Naive B cell (primary cell): ENCODE results near the gene FHOD1. TPM values are rescaled to one million over a fixed set of nuclear protein-coding genes. Genes with fewer than 3 reads are reported as not detected.

ENCODE experiments used
- ATAC-seq, 2 donors: fragments of 150-1000 bp; cut with Tn5 transposase; 2 replicates each; pipeline ENCODE4 v1.10.0; 2021; ENCODE audit warnings: low read depth in 2 of 2, mild to moderate bottlenecking in 2 of 2, moderate library complexity in 2 of 2
- DNase-seq: peaks from one replicate; pipeline ENCODE4 v3.0.0; 2022
- H3K27ac Mint-ChIP-seq, 6 donors: one replicate each; pipeline ENCODE4 v1.8.0; 2020 to 2022; ENCODE audit warnings: mild to moderate bottlenecking in 6 of 6, mixed read lengths in 6 of 6, moderate library complexity in 5 of 6, inconsistent platforms in 2 of 6
- H3K27me3 Mint-ChIP-seq, 3 donors: one replicate each; pipeline ENCODE4 v1.8.0; 2021 to 2022; ENCODE audit warnings: mixed read lengths in 3 of 3, mild to moderate bottlenecking in 1 of 3
- H3K36me3 Mint-ChIP-seq, 2 donors: one replicate each; pipeline ENCODE4 v1.8.0; 2020 to 2022; ENCODE audit warnings: mixed read lengths in 2 of 2, inconsistent platforms in 1 of 2, mild to moderate bottlenecking in 1 of 2
- H3K4me1 Mint-ChIP-seq, 3 donors: one replicate each; pipeline ENCODE4 v1.8.0; 2020 to 2022; ENCODE audit warnings: mixed read lengths in 3 of 3, inconsistent platforms in 1 of 3, mild to moderate bottlenecking in 1 of 3, moderate library complexity in 1 of 3
- H3K4me3 Mint-ChIP-seq, 8 donors: one replicate each; pipeline ENCODE4 v1.8.0; 2020 to 2022; ENCODE audit warnings: mild to moderate bottlenecking in 8 of 8, mixed read lengths in 8 of 8, moderate library complexity in 8 of 8, inconsistent platforms in 2 of 8
- H3K9me3 Mint-ChIP-seq, 7 donors: one replicate each; pipeline ENCODE4 v1.8.0; 2020 to 2022; ENCODE audit warnings: mixed read lengths in 7 of 7, mild to moderate bottlenecking in 5 of 7, inconsistent platforms in 2 of 7, moderate library complexity in 1 of 7
- polyA plus RNA-seq, 6 donors: library from polyadenylated mRNA; unstranded; fragments of 300-500 nt; fragmentation: Illumina TruSeq; gene quantifications; one replicate each; pipeline ENCODE4 v1.2.3, GENCODE V29; 2021; ENCODE audit warnings: low read depth in 6 of 6

Gene FHOD1
- polyA plus RNA-seq, 6 donors from 2014 or later: 1.4 to 4.8 (median 2.3) TPM

DNA sequence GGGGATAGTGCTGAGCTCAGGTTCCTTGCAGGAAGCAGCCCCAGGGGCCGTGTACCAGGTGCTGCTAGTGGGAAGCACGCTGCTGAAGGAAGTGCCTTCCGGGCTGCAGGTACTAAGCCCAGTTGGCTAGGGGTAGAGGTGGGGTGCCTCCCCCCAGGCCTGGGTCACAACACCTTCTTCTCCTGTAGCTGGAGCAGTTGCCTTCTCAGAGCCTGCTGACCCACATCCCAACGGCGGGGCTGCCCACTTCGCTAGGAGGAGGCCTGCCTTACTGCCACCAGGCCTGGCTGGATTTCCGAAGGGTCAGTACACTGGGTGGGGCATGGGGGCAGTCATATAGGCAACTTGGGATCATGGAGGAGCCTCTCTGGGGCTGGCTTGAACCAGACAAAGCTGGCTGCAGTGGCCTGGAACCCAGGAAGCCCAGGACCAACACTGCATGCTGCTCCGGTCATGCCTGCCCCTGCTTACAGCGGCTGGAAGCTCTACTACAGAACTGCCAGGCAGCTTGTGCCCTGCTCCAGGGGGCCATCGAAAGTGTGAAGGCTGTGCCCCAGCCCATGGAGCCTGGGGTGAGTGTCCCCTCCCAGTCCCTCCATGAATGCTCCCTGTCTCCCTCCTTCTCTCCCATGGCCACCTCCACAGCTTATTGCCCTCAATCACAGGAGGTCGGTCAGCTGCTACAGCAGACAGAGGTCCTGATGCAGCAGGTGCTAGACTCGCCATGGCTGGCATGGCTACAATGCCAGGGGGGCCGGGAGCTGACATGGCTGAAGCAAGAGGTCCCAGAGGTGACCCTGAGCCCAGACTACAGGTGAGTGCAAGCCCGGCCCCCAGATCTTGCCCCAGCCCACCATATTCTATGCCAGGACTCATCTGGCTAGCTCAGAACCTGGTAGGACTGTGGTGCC is 34.5 kb upstream of the FHOD1 start:
- ATAC-seq (no peak), DNase-seq (no peak)
- H3K9me3 Mint-ChIP-seq: no peaks in the 10 kb centered on the region
- no peak overlapping the region for H3K27ac Mint-ChIP-seq
- peaks cover 9 to 14% (median 10%) of the 10 kb centered on the region in 3 donors for H3K4me1 Mint-ChIP-seq
- peak overlapping the region in 2 of 8 donors; percentile 30 to 43 for H3K4me3 Mint-ChIP-seq
- peaks cover 0 to under 1% of the 10 kb centered on the region in 2 donors for H3K36me3 Mint-ChIP-seq
- no peaks in the 10 kb centered on the region for H3K27me3 Mint-ChIP-seq

- no peaks in the 10 kb centered on the region for H3K9me3 Mint-ChIP-seq
- no peak for ATAC-seq
- no peak overlapping the region for H3K27ac Mint-ChIP-seq
Observed at GRCh38 chr16:67280090-67281015, 33.1 kb upstream of the FHOD1 start.

DNA sequence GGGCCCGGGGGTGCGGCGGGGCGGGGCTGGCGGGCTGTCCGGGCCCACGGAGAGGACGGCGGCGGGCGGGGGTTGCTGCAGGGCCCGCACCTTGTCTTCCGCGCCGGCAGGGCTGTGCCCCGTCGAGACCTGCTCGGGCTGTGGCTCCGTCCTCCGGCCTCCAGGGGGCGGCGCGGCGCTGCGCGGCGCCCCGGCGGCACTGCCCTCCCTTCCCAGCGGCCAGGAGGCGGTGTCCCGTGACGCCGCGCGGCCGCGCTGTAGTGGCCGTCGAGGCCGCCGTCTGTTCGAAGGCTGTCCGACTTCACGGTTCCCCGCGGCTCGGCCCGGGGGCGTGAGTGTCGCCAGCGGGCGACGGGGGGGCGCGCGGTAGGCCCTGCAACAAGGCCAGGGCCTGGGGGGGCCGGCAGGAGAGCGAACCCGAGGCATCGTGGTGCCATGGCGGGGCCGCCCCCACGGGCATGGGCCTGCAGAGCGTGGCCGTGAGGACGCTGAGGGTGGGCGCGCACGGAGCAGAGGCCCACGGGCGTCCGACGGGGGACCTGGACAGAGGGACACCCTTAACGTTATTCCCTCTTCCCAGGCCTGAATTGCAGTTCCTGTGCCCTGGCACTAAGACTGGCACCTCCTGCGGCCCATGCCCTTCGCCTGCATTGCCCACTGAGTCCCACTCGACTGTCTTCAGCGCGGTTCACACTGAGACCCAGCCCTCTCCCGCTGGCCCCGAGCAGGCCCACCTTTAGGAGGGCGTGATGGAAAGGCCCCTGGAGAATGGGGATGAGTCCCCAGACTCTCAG is 32.2 kb upstream of the FHOD1 start, which contains the start of gene PLEKHG4:
TSS of gene PLEKHG4 (plus strand) at position 237 of the 794 bp plus-strand sequence. CDS start at position 750, 513 bp downstream.
- Mint-ChIP-seq H3K27me3 (no peaks in the 10 kb centered on the region), H3K4me1 (peaks cover 9 to 15% (median 14%) of the 10 kb centered on the region in 3 donors), H3K36me3 (peaks cover 0 to 7% of the 10 kb centered on the region in 2 donors), H3K27ac (peak within 1 kb of the TSS in 2 of 6 donors; percentile 69 to 79), H3K4me3 (peak within 1 kb of the TSS; percentile 57 to 85 (median 78)), H3K9me3 (no peaks in the 10 kb centered on the region)
- peak; percentile 59 for DNase-seq
- ATAC-seq: peak; percentile 95 to 96

More at GRCh38 chr16:67280090-67281015, 33.1 kb upstream of the FHOD1 start:
- Mint-ChIP-seq H3K4me1 (peaks cover 9 to 15% (median 14%) of the 10 kb centered on the region in 3 donors), H3K4me3 (peak overlapping the region in 6 of 8 donors; percentile 15 to 83 (median 46)), H3K27me3 (no peaks in the 10 kb centered on the region), H3K36me3 (peaks cover 0 to 7% of the 10 kb centered on the region in 2 donors)
- no peak for DNase-seq

GRCh38 chr16:67278773-67279295 is 31.6 kb upstream of the FHOD1 start:
- Mint-ChIP-seq H3K4me1 (peaks cover 9 to 15% (median 14%) of the 10 kb centered on the region in 3 donors), H3K4me3 (peak overlapping the region; percentile 53 to 85 (median 78)), H3K27me3 (no peaks in the 10 kb centered on the region), H3K9me3 (no peaks in the 10 kb centered on the region), H3K36me3 (peaks cover 0 to 7% of the 10 kb centered on the region in 2 donors), H3K27ac (peak overlapping the region in 2 of 6 donors; percentile 69 to 79)
- no peak for DNase-seq
- peak; percentile 51 for ATAC-seq

GRCh38 chr16:67277999-67278772 is 30.9 kb upstream of the FHOD1 start:
- Mint-ChIP-seq H3K9me3 (no peaks in the 10 kb centered on the region), H3K4me3 (peak overlapping the region; percentile 53 to 85 (median 78)), H3K27ac (peak overlapping the region in 2 of 6 donors; percentile 69 to 79), H3K4me1 (peaks cover 9 to 14% (median 12%) of the 10 kb centered on the region in 3 donors), H3K36me3 (peaks cover 0 to 7% of the 10 kb centered on the region in 2 donors), H3K27me3 (no peaks in the 10 kb centered on the region)
- DNase-seq (no peak), ATAC-seq (no peak)

DNA sequence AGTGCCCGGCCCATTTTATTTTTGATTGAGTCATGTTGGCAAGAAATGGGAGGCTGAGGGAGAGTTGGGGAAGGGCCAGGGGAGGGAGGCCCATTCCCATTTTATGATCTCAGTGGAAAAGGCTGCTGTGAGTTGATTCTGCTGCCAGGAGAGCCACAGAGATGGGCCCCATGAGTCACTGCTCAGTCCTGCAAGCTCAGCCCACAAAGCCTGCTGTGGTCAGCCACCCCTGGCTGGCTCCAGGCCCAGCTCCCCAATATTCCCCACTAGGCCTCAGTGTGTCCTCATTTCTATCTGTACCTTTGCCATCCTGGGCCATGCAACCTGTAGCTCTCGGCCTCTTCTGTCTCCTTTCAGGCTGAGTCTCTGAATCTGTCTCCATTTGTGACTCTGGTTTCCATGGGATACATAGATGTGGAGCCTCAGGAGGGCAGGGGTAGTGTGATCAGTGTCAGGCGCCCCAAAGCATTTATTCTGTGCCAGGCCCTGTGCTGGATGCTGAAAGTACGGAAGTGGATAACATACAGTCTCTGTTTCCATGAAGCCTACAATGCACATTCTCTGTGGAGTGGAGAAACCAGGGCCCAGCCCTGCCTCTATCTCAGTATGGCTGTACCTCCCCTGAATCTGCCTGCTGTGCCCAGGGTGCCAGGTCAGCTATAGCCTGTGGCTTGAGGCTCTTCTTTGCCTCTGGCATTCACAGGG is 30.2 kb upstream of the FHOD1 start:
- peak overlapping the region in 7 of 8 donors; percentile 12 to 79 (median 47) for H3K4me3 Mint-ChIP-seq
- DNase-seq (no peak), ATAC-seq (no peak)
- H3K27me3 Mint-ChIP-seq: no peaks in the 10 kb centered on the region
- H3K4me1 Mint-ChIP-seq: peaks cover 9 to 14% (median 10%) of the 10 kb centered on the region in 3 donors
- peaks cover 0 to 7% of the 10 kb centered on the region in 2 donors for H3K36me3 Mint-ChIP-seq
- no peak overlapping the region for H3K27ac Mint-ChIP-seq
- H3K9me3 Mint-ChIP-seq: no peaks in the 10 kb centered on the region

DNA sequence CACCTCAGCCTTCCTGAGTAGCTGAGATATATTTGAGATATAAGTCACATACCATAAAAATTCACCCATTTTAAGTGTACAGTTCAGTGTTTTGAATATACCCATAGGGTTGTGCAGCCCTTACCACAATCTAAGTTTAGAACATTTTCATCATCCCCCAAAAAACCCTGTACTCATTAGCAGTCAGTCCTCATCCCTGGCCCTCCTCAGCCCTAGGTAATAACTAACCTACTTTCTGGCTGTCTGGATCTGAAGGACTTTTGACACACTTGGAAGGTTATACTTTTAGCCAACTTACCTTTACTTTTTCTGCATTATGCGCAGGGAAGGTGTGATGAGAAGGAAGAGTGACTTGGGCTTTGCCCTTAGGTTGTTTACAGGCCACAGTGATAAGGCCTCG is 28.0 kb upstream of the FHOD1 start:
- H3K36me3 Mint-ChIP-seq: peaks cover 0 to 7% of the 10 kb centered on the region in 2 donors
- no peaks in the 10 kb centered on the region for H3K9me3 Mint-ChIP-seq
- H3K27ac Mint-ChIP-seq: no peak overlapping the region
- DNase-seq: no peak
- peak overlapping the region in 1 of 8 donors; percentile 38 for H3K4me3 Mint-ChIP-seq
- ATAC-seq: no peak
- peaks cover 9 to 14% (median 10%) of the 10 kb centered on the region in 3 donors for H3K4me1 Mint-ChIP-seq
- no peaks in the 10 kb centered on the region for H3K27me3 Mint-ChIP-seq

DNA sequence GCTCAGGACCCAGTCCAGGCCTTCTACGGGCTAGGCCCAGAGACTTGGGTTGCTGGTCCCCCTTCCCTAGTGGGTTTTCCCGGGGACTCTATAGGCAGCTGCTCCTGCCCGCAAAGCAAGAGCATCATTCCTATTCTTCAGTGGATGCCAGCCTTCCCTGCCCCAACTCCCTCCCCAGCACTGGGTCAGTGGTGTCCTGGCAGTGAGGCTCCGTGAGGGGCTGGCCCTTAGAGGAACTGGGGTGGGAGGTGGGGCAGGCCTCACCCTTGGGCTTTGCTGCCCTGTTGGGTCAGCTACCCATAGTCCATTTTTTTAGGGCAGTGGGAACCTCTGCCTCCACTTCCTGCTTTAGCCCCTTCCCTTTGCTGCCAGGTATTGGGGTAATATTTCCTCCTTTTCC is 24.2 kb upstream of the FHOD1 start:
- DNase-seq: no peak
- Mint-ChIP-seq H3K27me3 (no peaks in the 10 kb centered on the region), H3K27ac (no peak overlapping the region), H3K9me3 (no peaks in the 10 kb centered on the region), H3K4me3 (no peak overlapping the region), H3K36me3 (peaks cover 0 to 3% of the 10 kb centered on the region in 2 donors), H3K4me1 (peaks cover 0 to 2% (median 0%) of the 10 kb centered on the region in 3 donors)
- no peak for ATAC-seq

- H3K4me1 Mint-ChIP-seq: no peaks in the 10 kb centered on the region
- H3K9me3 Mint-ChIP-seq: no peaks in the 10 kb centered on the region
- H3K36me3 Mint-ChIP-seq: no peaks in the 10 kb centered on the region
- H3K27me3 Mint-ChIP-seq: peaks cover 0 to 1% (median 0%) of the 10 kb centered on the region in 3 donors
- no peak overlapping the region for H3K27ac Mint-ChIP-seq
- no peak overlapping the region for H3K4me3 Mint-ChIP-seq
- ATAC-seq (no peak), DNase-seq (no peak)
Observed at GRCh38 chr16:67270931-67271338, 23.7 kb upstream of the FHOD1 start.

DNA sequence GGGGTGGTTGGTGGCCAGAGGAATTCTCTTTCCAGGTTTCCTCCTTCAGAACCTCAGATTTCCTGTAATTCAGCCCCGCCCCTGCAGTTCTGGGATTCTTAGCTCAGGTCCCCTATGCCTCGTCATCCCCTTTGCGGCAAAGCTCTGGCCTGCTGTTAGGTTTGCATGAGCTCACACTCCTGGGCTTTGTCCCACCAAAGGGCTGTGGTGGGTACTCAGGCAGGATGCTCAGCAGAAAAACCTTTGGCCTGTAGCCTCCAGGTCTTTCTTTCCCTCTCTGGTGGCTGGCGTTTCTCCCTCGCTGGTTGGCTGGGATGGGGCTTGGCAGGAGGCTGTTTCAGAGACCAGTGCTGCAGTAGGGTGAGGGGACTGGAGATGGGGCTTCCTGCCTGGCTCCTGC is 22.5 kb upstream of the FHOD1 start:
- no peak overlapping the region for H3K4me3 Mint-ChIP-seq
- DNase-seq (no peak), ATAC-seq (no peak)
- peaks cover 0 to 5% (median 0%) of the 10 kb centered on the region in 3 donors for H3K27me3 Mint-ChIP-seq
- no peaks in the 10 kb centered on the region for H3K36me3 Mint-ChIP-seq
- H3K9me3 Mint-ChIP-seq: no peaks in the 10 kb centered on the region
- no peak overlapping the region for H3K27ac Mint-ChIP-seq
- H3K4me1 Mint-ChIP-seq: no peaks in the 10 kb centered on the region

DNA sequence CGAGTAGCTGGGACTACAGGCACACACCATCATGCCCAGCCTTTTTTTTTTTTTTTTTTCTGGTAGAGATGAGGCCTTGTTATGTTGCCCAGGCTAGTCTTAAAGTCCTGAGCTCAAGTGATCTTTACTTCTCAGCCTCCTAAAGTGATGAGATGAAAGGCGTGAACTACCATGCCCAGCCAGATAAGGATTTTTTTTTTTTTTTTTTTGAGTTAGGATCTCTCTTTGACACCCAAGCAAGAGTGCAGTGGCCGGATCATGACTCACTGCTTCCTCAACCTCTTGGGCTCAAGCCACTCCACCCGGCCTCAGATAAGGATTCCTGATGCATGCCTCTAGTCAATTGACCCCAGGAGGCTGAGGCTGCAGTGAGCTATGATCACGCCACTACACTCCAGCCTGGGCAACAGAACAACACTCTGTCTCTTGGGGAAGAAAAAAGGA is 20.9 kb upstream of the FHOD1 start:
- no peak overlapping the region for H3K27ac Mint-ChIP-seq
- no peaks in the 10 kb centered on the region for H3K9me3 Mint-ChIP-seq
- H3K27me3 Mint-ChIP-seq: peaks cover 0 to 11% (median 10%) of the 10 kb centered on the region in 3 donors
- H3K36me3 Mint-ChIP-seq: no peaks in the 10 kb centered on the region
- ATAC-seq (no peak), DNase-seq (no peak)
- H3K4me3 Mint-ChIP-seq: no peak overlapping the region
- no peaks in the 10 kb centered on the region for H3K4me1 Mint-ChIP-seq
